ENCODE data around the gene HMGXB4. TPM values are rescaled to one million over a fixed set of nuclear protein-coding genes. Genes with fewer than 3 reads are reported as not detected.

The HMGXB4 gene
- total and polyA plus RNA-seq, 2 of the 13 experiments (the other 11 are each of a cell fraction or from before 2014, with no cell fraction given): 13.9 to 16.3 TPM

DNA sequence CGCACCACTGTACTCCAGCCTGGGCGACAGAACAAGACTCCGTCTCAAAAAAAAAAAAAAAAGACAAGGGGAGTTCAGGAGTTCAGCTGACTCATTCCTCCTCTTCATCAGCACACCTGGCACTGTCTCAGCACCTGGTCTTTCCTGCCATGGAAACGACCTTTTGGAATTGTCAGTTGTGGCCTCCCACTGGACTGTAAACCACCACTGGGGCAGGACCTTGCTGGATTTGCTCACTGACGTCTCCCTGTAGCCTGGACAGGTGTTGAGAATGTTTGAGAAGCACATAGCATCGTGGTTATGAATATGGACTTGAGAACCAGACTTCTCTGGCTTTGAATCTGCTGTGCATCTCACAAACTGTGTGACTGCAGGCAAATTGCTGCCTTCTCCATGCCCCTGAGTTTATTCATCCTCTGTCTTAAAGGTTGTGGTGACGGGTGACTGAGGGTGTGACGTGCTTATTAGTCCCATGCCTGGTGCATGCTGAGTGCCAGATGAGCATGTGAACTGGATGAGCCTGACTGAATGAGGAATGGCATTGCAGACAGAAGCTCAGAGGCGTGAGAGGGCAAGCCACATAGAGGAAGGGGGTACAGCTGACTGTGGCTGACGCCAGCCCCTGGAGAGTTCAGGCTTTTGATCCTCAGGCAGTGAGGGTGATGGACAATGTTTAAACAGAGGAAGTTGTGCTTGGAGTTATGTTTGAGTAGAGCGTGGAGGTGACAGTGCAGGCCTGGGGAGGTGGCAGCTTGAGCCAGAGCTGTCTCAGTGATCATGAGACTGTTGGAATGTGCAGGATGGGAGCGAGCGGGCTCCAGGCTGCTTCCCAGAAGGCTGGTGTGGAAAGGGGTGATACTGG is 55.1 kb downstream of the HMGXB4 start (continued):
- peak; percentile 44 for TF ChIP-seq DPF2 (CRISPR knock-in tag; IDR thresholded peaks at IDR 0.05; ENCODE audit: borderline replicate concordance, low read depth)
- no peak for TF ChIP-seq POLR2AphosphoS5 (IDR thresholded peaks at IDR 0.05; ENCODE audit: low read depth, low read length)
- TF ChIP-seq, protein P1, sequence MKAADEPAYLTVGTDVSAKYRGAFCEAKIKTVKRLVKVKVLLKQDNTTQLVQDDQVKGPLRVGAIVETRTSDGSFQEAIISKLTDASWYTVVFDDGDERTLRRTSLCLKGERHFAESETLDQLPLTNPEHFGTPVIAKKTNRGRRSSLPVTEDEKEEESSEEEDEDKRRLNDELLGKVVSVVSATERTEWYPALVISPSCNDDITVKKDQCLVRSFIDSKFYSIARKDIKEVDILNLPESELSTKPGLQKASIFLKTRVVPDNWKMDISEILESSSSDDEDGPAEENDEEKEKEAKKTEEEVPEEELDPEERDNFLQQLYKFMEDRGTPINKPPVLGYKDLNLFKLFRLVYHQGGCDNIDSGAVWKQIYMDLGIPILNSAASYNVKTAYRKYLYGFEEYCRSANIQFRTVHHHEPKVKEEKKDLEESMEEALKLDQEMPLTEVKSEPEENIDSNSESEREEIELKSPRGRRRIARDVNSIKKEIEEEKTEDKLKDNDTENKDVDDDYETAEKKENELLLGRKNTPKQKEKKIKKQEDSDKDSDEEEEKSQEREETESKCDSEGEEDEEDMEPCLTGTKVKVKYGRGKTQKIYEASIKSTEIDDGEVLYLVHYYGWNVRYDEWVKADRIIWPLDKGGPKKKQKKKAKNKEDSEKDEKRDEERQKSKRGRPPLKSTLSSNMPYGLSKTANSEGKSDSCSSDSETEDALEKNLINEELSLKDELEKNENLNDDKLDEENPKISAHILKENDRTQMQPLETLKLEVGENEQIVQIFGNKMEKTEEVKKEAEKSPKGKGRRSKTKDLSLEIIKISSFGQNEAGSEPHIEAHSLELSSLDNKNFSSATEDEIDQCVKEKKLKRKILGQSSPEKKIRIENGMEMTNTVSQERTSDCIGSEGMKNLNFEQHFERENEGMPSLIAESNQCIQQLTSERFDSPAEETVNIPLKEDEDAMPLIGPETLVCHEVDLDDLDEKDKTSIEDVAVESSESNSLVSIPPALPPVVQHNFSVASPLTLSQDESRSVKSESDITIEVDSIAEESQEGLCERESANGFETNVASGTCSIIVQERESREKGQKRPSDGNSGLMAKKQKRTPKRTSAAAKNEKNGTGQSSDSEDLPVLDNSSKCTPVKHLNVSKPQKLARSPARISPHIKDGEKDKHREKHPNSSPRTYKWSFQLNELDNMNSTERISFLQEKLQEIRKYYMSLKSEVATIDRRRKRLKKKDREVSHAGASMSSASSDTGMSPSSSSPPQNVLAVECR (CRISPR knock-in tag; IDR thresholded peaks at IDR 0.05; ENCODE audit: borderline replicate concordance): peak; percentile 32; the same call in 1 of the 2 replicates
- TF ChIP-seq, protein P2, sequence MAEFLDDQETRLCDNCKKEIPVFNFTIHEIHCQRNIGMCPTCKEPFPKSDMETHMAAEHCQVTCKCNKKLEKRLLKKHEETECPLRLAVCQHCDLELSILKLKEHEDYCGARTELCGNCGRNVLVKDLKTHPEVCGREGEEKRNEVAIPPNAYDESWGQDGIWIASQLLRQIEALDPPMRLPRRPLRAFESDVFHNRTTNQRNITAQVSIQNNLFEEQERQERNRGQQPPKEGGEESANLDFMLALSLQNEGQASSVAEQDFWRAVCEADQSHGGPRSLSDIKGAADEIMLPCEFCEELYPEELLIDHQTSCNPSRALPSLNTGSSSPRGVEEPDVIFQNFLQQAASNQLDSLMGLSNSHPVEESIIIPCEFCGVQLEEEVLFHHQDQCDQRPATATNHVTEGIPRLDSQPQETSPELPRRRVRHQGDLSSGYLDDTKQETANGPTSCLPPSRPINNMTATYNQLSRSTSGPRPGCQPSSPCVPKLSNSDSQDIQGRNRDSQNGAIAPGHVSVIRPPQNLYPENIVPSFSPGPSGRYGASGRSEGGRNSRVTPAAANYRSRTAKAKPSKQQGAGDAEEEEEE (CRISPR knock-in tag; IDR thresholded peaks at IDR 0.05; ENCODE audit: borderline replicate concordance): no peak
- TF ChIP-seq, protein P3, sequence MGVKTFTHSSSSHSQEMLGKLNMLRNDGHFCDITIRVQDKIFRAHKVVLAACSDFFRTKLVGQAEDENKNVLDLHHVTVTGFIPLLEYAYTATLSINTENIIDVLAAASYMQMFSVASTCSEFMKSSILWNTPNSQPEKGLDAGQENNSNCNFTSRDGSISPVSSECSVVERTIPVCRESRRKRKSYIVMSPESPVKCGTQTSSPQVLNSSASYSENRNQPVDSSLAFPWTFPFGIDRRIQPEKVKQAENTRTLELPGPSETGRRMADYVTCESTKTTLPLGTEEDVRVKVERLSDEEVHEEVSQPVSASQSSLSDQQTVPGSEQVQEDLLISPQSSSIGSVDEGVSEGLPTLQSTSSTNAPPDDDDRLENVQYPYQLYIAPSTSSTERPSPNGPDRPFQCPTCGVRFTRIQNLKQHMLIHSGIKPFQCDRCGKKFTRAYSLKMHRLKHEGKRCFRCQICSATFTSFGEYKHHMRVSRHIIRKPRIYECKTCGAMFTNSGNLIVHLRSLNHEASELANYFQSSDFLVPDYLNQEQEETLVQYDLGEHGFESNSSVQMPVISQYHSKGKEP (CRISPR knock-in tag; IDR thresholded peaks at IDR 0.05): no peak
- no peak for TF ChIP-seq ZC3H4 (CRISPR knock-in tag; IDR thresholded peaks at IDR 0.05; ENCODE audit: borderline replicate concordance)
- no peak for TF ChIP-seq POLR2AphosphoS2 (IDR thresholded peaks at IDR 0.05; ENCODE audit: low read depth, low read length)
- no peak for TF ChIP-seq GPBP1L1 (CRISPR knock-in tag; IDR thresholded peaks at IDR 0.05)
- 0 out of 2 replicates have a peak, but pooled peaks have one; percentile 80 for TF ChIP-seq SSRP1 (CRISPR knock-in tag; IDR thresholded peaks at IDR 0.05)
- no peak for TF ChIP-seq ZSCAN25 (CRISPR knock-in tag; IDR thresholded peaks at IDR 0.05)
- TF ChIP-seq, protein P4, sequence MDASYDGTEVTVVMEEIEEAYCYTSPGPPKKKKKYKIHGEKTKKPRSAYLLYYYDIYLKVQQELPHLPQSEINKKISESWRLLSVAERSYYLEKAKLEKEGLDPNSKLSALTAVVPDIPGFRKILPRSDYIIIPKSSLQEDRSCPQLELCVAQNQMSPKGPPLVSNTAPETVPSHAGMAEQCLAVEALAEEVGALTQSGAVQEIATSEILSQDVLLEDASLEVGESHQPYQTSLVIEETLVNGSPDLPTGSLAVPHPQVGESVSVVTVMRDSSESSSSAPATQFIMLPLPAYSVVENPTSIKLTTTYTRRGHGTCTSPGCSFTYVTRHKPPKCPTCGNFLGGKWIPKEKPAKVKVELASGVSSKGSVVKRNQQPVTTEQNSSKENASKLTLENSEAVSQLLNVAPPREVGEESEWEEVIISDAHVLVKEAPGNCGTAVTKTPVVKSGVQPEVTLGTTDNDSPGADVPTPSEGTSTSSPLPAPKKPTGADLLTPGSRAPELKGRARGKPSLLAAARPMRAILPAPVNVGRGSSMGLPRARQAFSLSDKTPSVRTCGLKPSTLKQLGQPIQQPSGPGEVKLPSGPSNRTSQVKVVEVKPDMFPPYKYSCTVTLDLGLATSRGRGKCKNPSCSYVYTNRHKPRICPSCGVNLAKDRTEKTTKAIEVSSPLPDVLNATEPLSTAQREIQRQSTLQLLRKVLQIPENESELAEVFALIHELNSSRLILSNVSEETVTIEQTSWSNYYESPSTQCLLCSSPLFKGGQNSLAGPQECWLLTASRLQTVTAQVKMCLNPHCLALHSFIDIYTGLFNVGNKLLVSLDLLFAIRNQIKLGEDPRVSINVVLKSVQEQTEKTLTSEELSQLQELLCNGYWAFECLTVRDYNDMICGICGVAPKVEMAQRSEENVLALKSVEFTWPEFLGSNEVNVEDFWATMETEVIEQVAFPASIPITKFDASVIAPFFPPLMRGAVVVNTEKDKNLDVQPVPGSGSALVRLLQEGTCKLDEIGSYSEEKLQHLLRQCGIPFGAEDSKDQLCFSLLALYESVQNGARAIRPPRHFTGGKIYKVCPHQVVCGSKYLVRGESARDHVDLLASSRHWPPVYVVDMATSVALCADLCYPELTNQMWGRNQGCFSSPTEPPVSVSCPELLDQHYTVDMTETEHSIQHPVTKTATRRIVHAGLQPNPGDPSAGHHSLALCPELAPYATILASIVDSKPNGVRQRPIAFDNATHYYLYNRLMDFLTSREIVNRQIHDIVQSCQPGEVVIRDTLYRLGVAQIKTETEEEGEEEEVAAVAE (CRISPR knock-in tag; IDR thresholded peaks at IDR 0.05; ENCODE audit: borderline replicate concordance): peak; percentile 88
- peak; percentile 34 for TF ChIP-seq SKI (IDR thresholded peaks at IDR 0.05; ENCODE audit: partially characterized antibody)

All from HepG2 (cell line).